GM18867 (cell line): ENCODE data around the gene NLGN4X.

Experiments
- ATAC-seq: cut with Tn5 transposase; IDR thresholded peaks from one replicate; pipeline ENCODE4 v1.9.1; 2021; ENCODE audit warnings: mild to moderate bottlenecking, moderate library complexity; ENCODE audit not compliant: unreplicated experiment

The NLGN4X gene

GRCh38 chrX:5876984-5877596 is 351.6 kb downstream of the NLGN4X start:
- no peak for ATAC-seq

GRCh38 chrX:5870238-5870637 is 358.4 kb downstream of the NLGN4X start:
- no peak for ATAC-seq

GRCh38 chrX:5869786-5870185 is 358.9 kb downstream of the NLGN4X start:
- ATAC-seq: no peak

- no peak for ATAC-seq
Observed at GRCh38 chrX:5867778-5868177, 360.9 kb downstream of the NLGN4X start.

- no peak for ATAC-seq
Observed at GRCh38 chrX:5857232-5857631, 371.4 kb downstream of the NLGN4X start.

GRCh38 chrX:5852941-5853340 is 375.7 kb downstream of the NLGN4X start:
- no peak for ATAC-seq

- ATAC-seq: no peak
Observed at GRCh38 chrX:5842601-5843000, 386.1 kb downstream of the NLGN4X start.
